Aorta (tissue), 5 donors: Measurements from ENCODE around the gene MPV17L2. TPM values are rescaled to one million over a fixed set of nuclear protein-coding genes. Genes with fewer than 3 reads are reported as not detected.

ENCODE experiments used
- ATAC-seq: fragments of 200-7000 bp; cut with Tn5 transposase; one replicate; pipeline ENCODE4 v1.9.1; 2022; ENCODE audit warnings: moderate library complexity; ENCODE audit not compliant: low FRiP score
- DNase-seq, 2 donors: peaks; one replicate each; pipeline ENCODE4 v3.0.0-alpha.2; 2020
- H3K27ac ChIP-seq, 2 donors: one replicate each; pipeline ENCODE4 v1.5.1; 2013; ENCODE audit warnings: low read length in 2 of 2, mild to moderate bottlenecking in 2 of 2, moderate library complexity in 2 of 2, control low read depth in 1 of 2, inconsistent platforms in 1 of 2, low read depth in 1 of 2
- H3K27me3 ChIP-seq, 2 donors: one replicate each; pipeline ENCODE4 v1.6.1; 2013; ENCODE audit warnings: control low read depth in 1 of 2, low read length in 1 of 2, mild to moderate bottlenecking in 1 of 2, moderate library complexity in 1 of 2; ENCODE audit not compliant: insufficient read depth in 2 of 2, control insufficient read depth in 1 of 2
- H3K36me3 ChIP-seq, 2 donors: one replicate each; pipeline ENCODE4 v1.6.1; 2013; ENCODE audit warnings: control low read depth in 1 of 2, low read length in 1 of 2, mild to moderate bottlenecking in 1 of 2; ENCODE audit not compliant: insufficient read depth in 2 of 2, control insufficient read depth in 1 of 2
- H3K4me1 ChIP-seq, 2 donors: one replicate each; pipeline ENCODE4 v1.6.1; 2013; ENCODE audit warnings: low read length in 2 of 2, control low read depth in 1 of 2, mild to moderate bottlenecking in 1 of 2, moderate library complexity in 1 of 2; ENCODE audit not compliant: insufficient read depth in 2 of 2, control insufficient read depth in 1 of 2
- H3K4me3 ChIP-seq, 2 donors: one replicate each; pipeline ENCODE4 v1.5.1; 2013; ENCODE audit warnings: low read length in 2 of 2, control low read depth in 1 of 2, mild to moderate bottlenecking in 1 of 2
- H3K9me3 ChIP-seq: one replicate; pipeline ENCODE4 v1.6.1; 2013; ENCODE audit warnings: mild to moderate bottlenecking, low read length; ENCODE audit not compliant: control insufficient read depth
- WGBS, 2 donors: extraction: QIAGEN DNeasy Blood & Tissue Kit; methylation state at CpG; one replicate each; pipeline ENCODE4 v1.1.7; 2013; 5-methylcytosine and 5-hydroxymethylcytosine counted together
- intact Hi-C, 2 donors: fragments of 100-400 bp; cut with DNase I; formaldehyde crosslinking; loops; one replicate each; pipeline versions ENCODE4 v1.14.2 to v1.15.0; 2022
- polyA plus RNA-seq, 2 donors: library from polyadenylated mRNA; stranded (reverse); fragments of 200-250 nt; gene quantifications; one replicate each; pipeline ENCODE4 v1.2.3, GENCODE V29; 2013
- total RNA-seq, 2 donors: library from RNA; stranded (reverse); fragmentation: NEBNext Ultra II Directional; extraction: Animal tissue kit (Norgen Biotek cat#: 25700); gene quantifications; one replicate each; pipeline ENCODE4 v1.2.1, GENCODE V29; 2021
- donor health status: healthy with polysubstance abuse.
- donor health status: Bipolar disorder and iron deficiency.
- donor health status: DM: no; HTN: no; CAD: no.
- donor health status: DM: no; HTN: no; CAD: no.
- donor health status: DM: yes; HTN: yes; CAD: no.

The MPV17L2 gene
- total and polyA plus RNA-seq, 4 donors = 5.7 to 12.2 (median 6.2) TPM

DNA sequence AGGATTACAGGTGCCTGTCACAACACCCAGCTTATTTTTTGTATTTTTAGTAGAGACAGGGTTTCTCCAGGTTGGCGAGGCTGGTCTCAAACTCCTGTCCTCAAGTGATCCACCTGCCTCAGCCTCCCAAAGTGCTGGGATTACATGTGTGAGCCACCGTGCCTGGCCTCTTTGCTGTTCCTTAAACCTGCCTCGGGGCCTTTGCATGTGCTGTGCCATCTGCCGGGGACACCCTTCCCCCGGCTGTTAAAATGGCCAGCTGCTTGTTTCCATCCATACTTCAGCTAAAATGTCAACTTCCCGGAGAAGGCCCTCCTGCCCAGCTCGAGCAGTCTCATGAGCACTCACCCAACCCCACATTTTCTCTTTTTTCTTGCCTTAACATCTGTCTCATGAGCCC is 52.3 kb downstream of the MPV17L2 start:
- no peak for DNase-seq
- Histone ChIP-seq H3K4me3 (no peak overlapping the region), H3K4me1 (no peaks in the 10 kb centered on the region), H3K27me3 (no peaks in the 10 kb centered on the region), H3K27ac (no peak overlapping the region), H3K36me3 (no peaks in the 10 kb centered on the region), H3K9me3 (no peaks in the 10 kb centered on the region)
- ATAC-seq = no peak
- 71 to 73% methylated on average over 7 of the region's 7 CpGs for WGBS, 2 donors
- intact Hi-C loops = no loop called here

Other genes with a start within 250 kb of the MPV17L2 start
- under 1 TPM in 1 of 2 donors, not detected in 1; 0.13 TPM for gene KCNN1, start 226.1 kb upstream of the MPV17L2 start, total RNA-seq
- gene KCNN1, start 226.1 kb upstream of the MPV17L2 start, polyA plus RNA-seq = under 1 TPM in 1 of 2 donors, not detected in 1; 0.13 TPM
- gene ARRDC2, start 185.0 kb upstream of the MPV17L2 start, total RNA-seq = 10 to 100 TPM; 40.6 to 60.5 TPM
- 100 to 1,000 TPM in 1 of 2 donors, 10 to 100 TPM in 1; 82.5 to 104 TPM for gene ARRDC2, start 185.0 kb upstream of the MPV17L2 start, polyA plus RNA-seq
- gene IL12RB1, start 106.3 kb upstream of the MPV17L2 start, total RNA-seq = 1 to 10 TPM; 1.7 to 2.6 TPM
- under 1 TPM; 0.69 to 0.75 TPM for gene IL12RB1, start 106.3 kb upstream of the MPV17L2 start, polyA plus RNA-seq
- 10 to 100 TPM; 21.5 to 25.2 TPM for gene MAST3, start 95.4 kb upstream of the MPV17L2 start, total RNA-seq
- gene MAST3, start 95.4 kb upstream of the MPV17L2 start, polyA plus RNA-seq = 10 to 100 TPM in 1 of 2 donors, 1 to 10 TPM in 1; 4.4 to 32.7 TPM
- 10 to 100 TPM; 14.1 to 21.8 TPM for gene PIK3R2, start 40.1 kb upstream of the MPV17L2 start, total RNA-seq
- gene PIK3R2, start 40.1 kb upstream of the MPV17L2 start, polyA plus RNA-seq = 1 to 10 TPM; 1.8 to 5.1 TPM
- 10 to 100 TPM; 85.2 to 92.7 TPM for gene IFI30, start 19.4 kb upstream of the MPV17L2 start, total RNA-seq
- 100 to 1,000 TPM in 1 of 2 donors, 10 to 100 TPM in 1; 35.0 to 107 TPM for gene IFI30, start 19.4 kb upstream of the MPV17L2 start, polyA plus RNA-seq
- gene RAB3A, start 10.8 kb downstream of the MPV17L2 start, total RNA-seq = 1 to 10 TPM; 3.4 to 3.8 TPM
- 1 to 10 TPM; 2.1 to 2.6 TPM for gene RAB3A, start 10.8 kb downstream of the MPV17L2 start, polyA plus RNA-seq
- 1 to 10 TPM; 1.7 to 2.3 TPM for gene PDE4C, start 33.2 kb downstream of the MPV17L2 start, total RNA-seq
- under 1 TPM; 0.03 to 0.25 TPM for gene PDE4C, start 33.2 kb downstream of the MPV17L2 start, polyA plus RNA-seq
- 10 to 100 TPM in 1 of 2 donors, 1 to 10 TPM in 1; 8.1 to 12.2 TPM for gene IQCN, start 81.2 kb downstream of the MPV17L2 start, total RNA-seq
- gene IQCN, start 81.2 kb downstream of the MPV17L2 start, polyA plus RNA-seq = 10 to 100 TPM in 1 of 2 donors, 1 to 10 TPM in 1; 4.5 to 20.7 TPM
- 100 to 1,000 TPM; 214 to 492 TPM for gene JUND, start 88.4 kb downstream of the MPV17L2 start, total RNA-seq
- 100 to 1,000 TPM in 1 of 2 donors, 10 to 100 TPM in 1; 62.6 to 161 TPM for gene JUND, start 88.4 kb downstream of the MPV17L2 start, polyA plus RNA-seq
- 10 to 100 TPM; 32.2 to 34.5 TPM for gene LSM4, start 129.9 kb downstream of the MPV17L2 start, total RNA-seq
- gene LSM4, start 129.9 kb downstream of the MPV17L2 start, polyA plus RNA-seq = 10 to 100 TPM; 58.6 to 91.8 TPM
- gene PGPEP1, start 147.4 kb downstream of the MPV17L2 start, total RNA-seq = 10 to 100 TPM; 41.5 to 46.9 TPM
- gene PGPEP1, start 147.4 kb downstream of the MPV17L2 start, polyA plus RNA-seq = 10 to 100 TPM; 19.2 to 25.3 TPM
- gene GDF15, start 192.9 kb downstream of the MPV17L2 start, total RNA-seq = 1 to 10 TPM; 4.2 to 9.8 TPM
- 1 to 10 TPM; 2.8 to 3.2 TPM for gene GDF15, start 192.9 kb downstream of the MPV17L2 start, polyA plus RNA-seq
- gene LRRC25, start 204.4 kb downstream of the MPV17L2 start, total RNA-seq = 10 to 100 TPM in 1 of 2 donors, 1 to 10 TPM in 1; 7.7 to 15.6 TPM
- 1 to 10 TPM; 2.2 to 7.4 TPM for gene LRRC25, start 204.4 kb downstream of the MPV17L2 start, polyA plus RNA-seq
- gene SSBP4, start 226.2 kb downstream of the MPV17L2 start, total RNA-seq = 10 to 100 TPM; 51.4 to 89.4 TPM
- gene SSBP4, start 226.2 kb downstream of the MPV17L2 start, polyA plus RNA-seq = 100 to 1,000 TPM in 1 of 2 donors, 10 to 100 TPM in 1; 40.6 to 150 TPM
- 10 to 100 TPM; 42.1 to 86.5 TPM for gene ISYNA1, start 244.9 kb downstream of the MPV17L2 start, total RNA-seq
- gene ISYNA1, start 244.9 kb downstream of the MPV17L2 start, polyA plus RNA-seq = 100 to 1,000 TPM in 1 of 2 donors, 10 to 100 TPM in 1; 56.0 to 535 TPM